Naive B cell (primary cell): ENCODE results near the gene DEDD. TPM values are rescaled to one million over a fixed set of nuclear protein-coding genes. Genes with fewer than 3 reads are reported as not detected.
"Not testable (repeated sequence)": the region's sequence is repeated elsewhere in the genome, so short reads cannot be mapped to it uniquely, and the experiment has no call there.

Source experiments
- ATAC-seq, 2 donors: fragments of 150-1000 bp; cut with Tn5 transposase; 2 replicates each; pipeline ENCODE4 v1.10.0; 2021; ENCODE audit warnings: low read depth in 2 of 2, mild to moderate bottlenecking in 2 of 2, moderate library complexity in 2 of 2
- DNase-seq: peaks from one replicate; pipeline ENCODE4 v3.0.0; 2022
- H3K27ac Mint-ChIP-seq, 6 donors: one replicate each; pipeline ENCODE4 v1.8.0; 2020 to 2022; ENCODE audit warnings: mild to moderate bottlenecking in 6 of 6, mixed read lengths in 6 of 6, moderate library complexity in 5 of 6, inconsistent platforms in 2 of 6
- H3K27me3 Mint-ChIP-seq, 3 donors: one replicate each; pipeline ENCODE4 v1.8.0; 2021 to 2022; ENCODE audit warnings: mixed read lengths in 3 of 3, mild to moderate bottlenecking in 1 of 3
- H3K36me3 Mint-ChIP-seq, 2 donors: one replicate each; pipeline ENCODE4 v1.8.0; 2020 to 2022; ENCODE audit warnings: mixed read lengths in 2 of 2, inconsistent platforms in 1 of 2, mild to moderate bottlenecking in 1 of 2
- H3K4me1 Mint-ChIP-seq, 3 donors: one replicate each; pipeline ENCODE4 v1.8.0; 2020 to 2022; ENCODE audit warnings: mixed read lengths in 3 of 3, inconsistent platforms in 1 of 3, mild to moderate bottlenecking in 1 of 3, moderate library complexity in 1 of 3
- H3K4me3 Mint-ChIP-seq, 8 donors: one replicate each; pipeline ENCODE4 v1.8.0; 2020 to 2022; ENCODE audit warnings: mild to moderate bottlenecking in 8 of 8, mixed read lengths in 8 of 8, moderate library complexity in 8 of 8, inconsistent platforms in 2 of 8
- H3K9me3 Mint-ChIP-seq, 7 donors: one replicate each; pipeline ENCODE4 v1.8.0; 2020 to 2022; ENCODE audit warnings: mixed read lengths in 7 of 7, mild to moderate bottlenecking in 5 of 7, inconsistent platforms in 2 of 7, moderate library complexity in 1 of 7
- polyA plus RNA-seq, 6 donors: library from polyadenylated mRNA; unstranded; fragments of 300-500 nt; fragmentation: Illumina TruSeq; gene quantifications; one replicate each; pipeline ENCODE4 v1.2.3, GENCODE V29; 2021; ENCODE audit warnings: low read depth in 6 of 6

The DEDD gene
- polyA plus RNA-seq, 6 donors from 2014 or later = 36.4 to 55.3 (median 39.2) TPM

GRCh38 chr1:161131523-161132409 is 701 bp downstream of the DEDD start:
- H3K9me3 Mint-ChIP-seq = no peaks in the 10 kb centered on the region
- H3K27me3 Mint-ChIP-seq = no peaks in the 10 kb centered on the region
- ATAC-seq (no peak), DNase-seq (no peak)
- H3K4me1 Mint-ChIP-seq = peaks cover 34 to 62% (median 54%) of the 10 kb centered on the region in 3 donors
- no peak overlapping the region for H3K4me3 Mint-ChIP-seq
- H3K27ac Mint-ChIP-seq = peak overlapping the region in 3 of 6 donors; percentile 79 to 97 (median 97)
- peaks cover 2 to 3% of the 10 kb centered on the region in 2 donors for H3K36me3 Mint-ChIP-seq

DNA sequence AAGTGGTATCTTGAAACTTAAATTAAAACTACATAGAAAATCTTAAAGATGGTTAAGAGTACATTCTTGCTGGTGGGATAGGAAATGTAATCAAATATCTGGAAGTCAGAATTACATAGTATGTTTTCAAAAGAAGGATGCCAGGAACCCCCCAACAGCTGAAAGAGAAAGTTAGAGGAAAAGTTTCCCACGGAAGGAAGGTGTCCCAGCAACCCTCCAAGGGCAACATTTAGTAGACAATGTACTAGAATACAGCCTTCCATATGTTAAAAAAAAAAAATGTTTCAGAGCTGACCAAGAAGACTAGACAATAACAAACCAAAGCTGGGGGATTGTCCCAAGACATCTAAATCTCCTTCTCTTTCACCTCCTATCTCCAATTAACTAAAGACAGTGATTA is 2.2 kb downstream of the DEDD start:
- no peak overlapping the region for H3K4me3 Mint-ChIP-seq
- H3K4me1 Mint-ChIP-seq = peaks cover 34 to 64% (median 63%) of the 10 kb centered on the region in 3 donors
- H3K27me3 Mint-ChIP-seq = no peaks in the 10 kb centered on the region
- no peak for DNase-seq
- no peak for ATAC-seq
- H3K27ac Mint-ChIP-seq = peak overlapping the region in 3 of 6 donors; percentile 1 to 67 (median 47)
- peaks cover 6 to 15% of the 10 kb centered on the region in 2 donors for H3K36me3 Mint-ChIP-seq
- H3K9me3 Mint-ChIP-seq = no peaks in the 10 kb centered on the region

DNA sequence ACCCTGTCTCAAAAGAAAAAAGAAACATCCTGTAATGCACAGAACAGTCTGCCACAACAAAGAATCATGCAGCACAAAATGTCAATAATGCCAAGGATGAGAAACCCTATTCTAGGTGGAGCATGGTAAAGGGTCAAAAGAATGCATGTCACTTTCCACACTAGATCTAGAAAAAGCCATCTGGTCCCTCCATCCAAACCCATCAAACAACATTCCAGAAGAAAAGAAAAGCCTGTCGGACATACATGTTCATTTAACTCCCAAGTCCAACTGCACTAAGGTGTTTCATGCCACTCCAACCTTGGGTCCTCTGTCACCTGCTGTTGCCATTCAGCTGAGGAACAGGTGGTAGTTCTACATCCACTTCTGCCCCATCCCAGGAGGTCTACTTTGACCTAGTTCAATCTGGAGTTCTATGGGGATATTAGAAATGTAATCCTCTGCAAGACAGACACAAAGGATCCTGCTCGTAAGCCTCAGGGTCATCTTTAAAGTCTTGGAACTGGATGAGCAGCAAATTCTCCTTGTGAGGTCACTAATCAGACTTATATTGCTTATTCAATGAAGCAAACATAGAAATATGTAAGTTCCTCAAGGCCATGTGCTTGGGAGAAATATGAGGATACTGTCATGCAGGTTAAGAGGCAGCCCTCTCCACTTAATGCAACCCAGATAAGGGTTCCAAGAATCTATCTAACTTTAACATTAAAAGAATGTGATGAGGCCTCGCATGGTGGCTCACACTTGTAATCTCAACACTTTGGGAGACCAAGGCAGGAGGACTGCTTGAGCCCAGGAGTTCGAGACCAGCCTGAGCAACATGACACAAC is 3.7 kb downstream of the DEDD start:
- Mint-ChIP-seq H3K4me1 (peaks cover 32 to 59% (median 51%) of the 10 kb centered on the region in 3 donors), H3K4me3 (peak overlapping the region in 1 of 8 donors; percentile 48)
- DNase-seq = no peak

DNA sequence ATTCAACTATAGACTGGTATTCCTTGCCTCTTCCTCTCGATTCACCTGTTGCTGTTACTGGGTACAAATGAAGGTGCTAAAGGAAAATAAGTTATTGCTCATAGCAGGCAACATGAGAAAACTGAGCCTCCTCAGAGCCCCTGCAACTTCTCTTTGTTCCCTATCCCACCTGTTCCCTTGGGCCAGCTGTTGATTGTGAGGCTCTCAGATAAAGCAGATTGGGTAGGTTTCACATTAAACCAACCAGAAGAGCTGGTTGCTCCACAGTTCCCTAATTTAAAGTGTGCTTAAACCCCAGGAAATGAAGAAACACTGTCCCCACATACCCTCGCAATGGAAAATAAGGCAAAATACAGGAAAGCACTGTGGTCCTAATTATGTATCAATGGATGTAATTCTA is 4.8 kb downstream of the DEDD start:
- no peak for DNase-seq
- H3K4me1 Mint-ChIP-seq = peaks cover 37 to 68% (median 51%) of the 10 kb centered on the region in 3 donors
- H3K36me3 Mint-ChIP-seq = peaks cover 6 to 31% of the 10 kb centered on the region in 2 donors
- peak overlapping the region in 1 of 8 donors; percentile 48 for H3K4me3 Mint-ChIP-seq
- no peaks in the 10 kb centered on the region for H3K27me3 Mint-ChIP-seq
- H3K27ac Mint-ChIP-seq = peak overlapping the region in 1 of 6 donors; percentile 15
- ATAC-seq = no peak
- H3K9me3 Mint-ChIP-seq = no peaks in the 10 kb centered on the region

More for the DNA sequence above, 3.7 kb downstream of the DEDD start:
- Mint-ChIP-seq H3K36me3 (peaks cover 6 to 23% of the 10 kb centered on the region in 2 donors), H3K27ac (peak overlapping the region in 1 of 6 donors; percentile 6), H3K27me3 (no peaks in the 10 kb centered on the region), H3K9me3 (no peaks in the 10 kb centered on the region)
- ATAC-seq = no peak

- Mint-ChIP-seq H3K4me1 (peaks cover 47 to 75% (median 59%) of the 10 kb centered on the region in 3 donors), H3K9me3 (no peaks in the 10 kb centered on the region), H3K27me3 (no peaks in the 10 kb centered on the region), H3K27ac (peak overlapping the region in 2 of 6 donors; percentile 38 to 56), H3K36me3 (peaks cover 6 to 38% of the 10 kb centered on the region in 2 donors), H3K4me3 (peak overlapping the region in 1 of 8 donors; percentile 24)
- DNase-seq (no peak), ATAC-seq (no peak)
Measured at GRCh38 chr1:161122967-161123366, 9.5 kb downstream of the DEDD start.

GRCh38 chr1:161121834-161122233 is 10.6 kb downstream of the DEDD start:
- Mint-ChIP-seq H3K27me3 (no peaks in the 10 kb centered on the region), H3K36me3 (peaks cover 4 to 36% of the 10 kb centered on the region in 2 donors), H3K27ac (peak overlapping the region; percentile 28 to 94 (median 82)), H3K4me3 (peak overlapping the region in 4 of 8 donors; percentile 15 to 72 (median 38)), H3K9me3 (no peaks in the 10 kb centered on the region), H3K4me1 (peaks cover 45 to 73% (median 60%) of the 10 kb centered on the region in 3 donors)
- ATAC-seq (peak; percentile 11 to 25), DNase-seq (peak; percentile 27)

DNA sequence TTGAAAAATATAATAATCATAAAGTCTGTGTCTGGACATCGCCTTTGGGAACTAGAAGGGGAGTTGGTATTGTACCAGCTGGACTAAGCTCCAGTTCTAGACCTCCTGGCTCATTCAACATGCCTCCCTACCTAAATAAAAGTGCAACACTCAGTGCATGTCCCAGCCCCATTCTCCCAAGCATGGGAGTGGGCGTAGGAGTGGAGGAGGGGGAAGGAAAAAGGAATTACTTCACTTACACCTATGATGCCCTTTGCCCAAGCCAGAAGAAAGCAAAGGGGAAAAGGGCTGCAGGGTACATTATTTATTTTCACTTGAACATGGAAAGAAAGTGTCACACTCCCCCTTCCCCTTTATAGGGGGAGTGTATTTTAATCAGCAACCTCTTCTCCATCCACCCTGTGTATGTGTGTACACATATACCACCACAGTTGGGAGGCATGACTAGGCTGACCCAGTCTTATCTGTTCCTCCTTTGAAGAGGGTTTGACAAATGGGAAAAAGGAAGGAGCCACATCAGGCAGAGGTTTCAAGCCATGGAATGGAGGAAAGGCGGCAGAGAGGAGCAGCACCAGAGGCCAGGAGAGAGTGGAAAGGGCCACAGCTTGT is 11.3 kb downstream of the DEDD start:
- Mint-ChIP-seq H3K27me3 (no peaks in the 10 kb centered on the region), H3K36me3 (peaks cover 0 to 29% of the 10 kb centered on the region in 2 donors), H3K4me3 (peak overlapping the region in 6 of 8 donors; percentile 15 to 72 (median 60)), H3K27ac (peak overlapping the region; percentile 70 to 94 (median 78)), H3K4me1 (peaks cover 45 to 72% (median 63%) of the 10 kb centered on the region in 3 donors), H3K9me3 (no peaks in the 10 kb centered on the region)
- DNase-seq (no peak), ATAC-seq (no peak)

GRCh38 chr1:161119092-161119903 is 13.2 kb downstream of the DEDD start:
- Mint-ChIP-seq H3K27ac (peak overlapping the region; percentile 77 to 98 (median 96)), H3K27me3 (no peaks in the 10 kb centered on the region), H3K36me3 (peaks cover 0 to 20% of the 10 kb centered on the region in 2 donors), H3K9me3 (no peaks in the 10 kb centered on the region), H3K4me3 (peak overlapping the region; percentile 93 to 99 (median 97)), H3K4me1 (peaks cover 47 to 76% (median 74%) of the 10 kb centered on the region in 3 donors)
- peak; percentile 41 for DNase-seq
- peak; percentile 29 to 31 for ATAC-seq

DNA sequence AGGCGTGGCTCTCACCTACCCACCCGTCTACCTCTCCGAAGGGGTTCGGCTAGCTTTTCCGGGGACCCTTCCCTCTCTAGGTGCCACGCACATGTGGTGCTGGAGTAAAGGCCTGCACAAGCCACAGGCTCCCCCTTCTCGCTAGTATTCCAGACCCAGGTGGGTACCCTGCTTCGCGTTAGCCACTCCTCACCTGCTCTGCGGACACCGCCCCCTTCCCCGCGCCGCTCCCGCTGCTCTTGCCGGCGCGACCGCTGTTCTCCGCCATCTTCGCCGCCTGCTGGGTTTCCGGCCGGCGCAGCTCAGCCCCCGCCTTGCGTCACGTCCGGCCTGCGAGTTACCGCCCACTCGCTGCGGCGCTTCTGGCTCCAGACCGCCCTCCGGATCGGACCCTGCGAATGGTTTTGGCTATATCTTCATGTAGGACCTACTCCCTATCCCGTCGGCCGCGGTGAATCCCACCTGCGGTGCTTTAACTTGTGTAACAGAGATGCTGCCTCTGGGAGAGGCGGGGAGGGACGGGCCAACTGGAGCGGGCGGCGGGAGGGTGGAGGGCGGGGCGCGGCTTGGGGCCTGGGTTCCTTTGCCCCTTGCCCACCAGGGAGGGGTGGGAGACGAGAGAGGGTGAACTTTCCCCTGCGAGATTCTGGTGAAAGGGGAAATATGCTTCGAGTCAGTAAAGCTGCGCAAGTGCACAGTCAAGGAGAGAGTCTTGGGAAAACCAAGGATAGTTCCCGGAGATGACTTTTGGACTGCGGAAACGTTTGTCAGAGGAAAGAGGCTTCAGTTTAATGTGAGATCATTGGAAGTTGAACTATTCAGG is 14.5 kb downstream of the DEDD start, which contains the start of the genes NIT1 and PFDN2:
TSS of gene NIT1 (plus strand) at position 347 of the 823 bp plus-strand sequence. CDS start at position 419, 72 bp downstream.
TSS of gene PFDN2 (minus strand) at position 279 of the 823 bp plus-strand sequence. CDS start at position 268, 11 bp downstream.
- Mint-ChIP-seq H3K27ac (peak within 1 kb of the TSS; percentile 95 to 98 (median 96)), H3K27me3 (no peaks in the 10 kb centered on the region), H3K4me3 (peak within 1 kb of the TSS; percentile 93 to 99 (median 97)), H3K36me3 (peaks cover 0 to 11% of the 10 kb centered on the region in 2 donors), H3K9me3 (no peaks in the 10 kb centered on the region), H3K4me1 (peaks cover 50 to 87% (median 82%) of the 10 kb centered on the region in 3 donors)
- DNase-seq = peak; percentile 85
- peak; percentile 81 to 84 for ATAC-seq

- not testable (repeated sequence) for ATAC-seq, H3K36me3 Mint-ChIP-seq, H3K9me3 Mint-ChIP-seq, H3K27me3 Mint-ChIP-seq, DNase-seq
- Mint-ChIP-seq H3K4me3 (peak overlapping the region in 7 of 8 donors; percentile 60 to 99 (median 96)), H3K4me1 (peaks cover 44 to 87% (median 77%) of the 10 kb centered on the region in 3 donors), H3K27ac (peak overlapping the region in 2 of 6 donors; percentile 37 to 95)
Measured at GRCh38 chr1:161115961-161116360, 16.5 kb downstream of the DEDD start.

- no peak for ATAC-seq
- peaks cover 42 to 83% (median 75%) of the 10 kb centered on the region in 3 donors for H3K4me1 Mint-ChIP-seq
Measured at GRCh38 chr1:161115132-161115711, 17.2 kb downstream of the DEDD start.

More at GRCh38 chr1:161115132-161115711, 17.2 kb downstream of the DEDD start:
- no peaks in the 10 kb centered on the region for H3K9me3 Mint-ChIP-seq
- H3K36me3 Mint-ChIP-seq = no peaks in the 10 kb centered on the region
- no peaks in the 10 kb centered on the region for H3K27me3 Mint-ChIP-seq
- H3K27ac Mint-ChIP-seq = no peak overlapping the region
- no peak for DNase-seq
- H3K4me3 Mint-ChIP-seq = peak overlapping the region in 4 of 8 donors; percentile 55 to 99 (median 87)
